ENCODE measurements around the gene OR4C45.
"Not testable (repeated sequence)": the region's sequence is repeated elsewhere in the genome, so short reads cannot be mapped to it uniquely, and the experiment has no call there.

OR4C45 gene

DNA sequence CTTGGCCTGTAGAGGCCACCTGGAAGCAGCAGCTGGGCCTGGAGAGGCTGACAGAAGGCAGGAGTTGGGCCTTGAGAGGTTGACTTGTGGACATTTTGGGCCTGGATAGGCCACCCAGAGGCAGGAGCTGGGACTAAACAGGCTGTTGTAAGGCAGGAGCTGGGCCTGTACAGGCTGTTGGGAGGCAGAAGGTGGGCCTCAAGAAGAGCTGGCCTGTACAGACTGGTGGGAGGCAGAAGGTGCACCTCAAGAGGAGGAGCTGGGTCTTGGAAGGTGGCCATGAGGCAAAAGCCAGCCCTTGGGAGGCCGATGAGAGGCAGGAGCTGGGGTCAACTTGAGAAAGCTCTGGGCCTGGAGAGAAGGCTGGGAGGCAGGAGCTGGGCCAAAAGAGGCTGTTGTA lies 45.3 kb downstream of the OR4C45 start:
- intact Hi-C loops (cut with micrococcal nuclease), result no loop called here
- Mint-ChIP-seq H3K36me3 (ENCODE audit: low read depth) (no peaks in the 10 kb centered on the region), H3K27ac (no peak overlapping the region), H3K4me1 (ENCODE audit: low read depth) (no peaks in the 10 kb centered on the region), H3K9me3 (peaks cover 65% of the 10 kb centered on the region), H3K4me3 (no peak overlapping the region), H3K27me3 (no peaks in the 10 kb centered on the region)

DNA sequence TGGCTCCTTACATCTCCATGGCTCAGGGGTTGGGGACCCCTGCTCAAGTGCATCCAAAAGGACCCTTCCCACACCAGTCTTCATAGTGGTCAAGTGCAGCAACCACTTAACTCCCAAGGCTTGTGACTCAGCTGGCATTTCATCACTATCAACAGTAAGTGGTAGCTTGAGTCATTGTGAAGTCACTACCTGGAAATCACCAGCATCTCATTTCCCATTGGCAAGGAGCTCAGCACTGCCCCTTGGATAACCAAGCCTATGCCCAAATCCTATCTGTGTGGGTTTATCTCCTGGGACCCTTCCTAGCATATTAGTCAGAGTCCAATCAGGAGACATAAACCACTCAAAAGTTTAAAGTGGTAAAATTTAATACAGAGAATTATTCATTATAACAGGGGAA lies 46.3 kb downstream of the OR4C45 start:
- H3K9me3 Mint-ChIP-seq, result peaks cover 65% of the 10 kb centered on the region
- H3K27me3 Mint-ChIP-seq; H3K4me3 Mint-ChIP-seq; H3K27ac Mint-ChIP-seq; H3K36me3 Mint-ChIP-seq (ENCODE audit: low read depth); H3K4me1 Mint-ChIP-seq (ENCODE audit: low read depth); intact Hi-C loops (cut with micrococcal nuclease): not testable (repeated sequence)

DNA sequence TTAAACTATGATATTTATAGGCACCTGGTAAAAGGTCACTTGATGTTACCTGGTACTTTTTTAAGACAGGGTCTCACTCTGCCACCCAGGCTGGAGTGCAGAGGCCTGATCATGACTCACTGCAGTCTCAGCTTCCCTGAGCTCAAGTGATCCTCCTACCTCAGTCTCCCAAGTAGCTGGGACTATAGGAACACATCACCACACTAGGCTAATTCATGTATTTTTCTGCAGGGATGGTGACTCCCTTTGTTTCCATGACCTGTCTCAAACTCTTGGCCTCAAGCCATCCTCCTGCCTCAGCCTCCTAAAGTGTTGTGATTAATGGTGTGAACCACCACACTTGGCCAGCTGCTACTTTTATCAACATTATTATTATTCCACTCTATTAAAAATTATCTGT lies 47.6 kb downstream of the OR4C45 start:
- no peak overlapping the region for H3K4me3 Mint-ChIP-seq
- H3K27ac Mint-ChIP-seq, result no peak overlapping the region
- H3K4me1 Mint-ChIP-seq (ENCODE audit: low read depth), result no peaks in the 10 kb centered on the region
- intact Hi-C loops (cut with micrococcal nuclease), result no loop called here
- no peaks in the 10 kb centered on the region for H3K27me3 Mint-ChIP-seq
- no peaks in the 10 kb centered on the region for H3K36me3 Mint-ChIP-seq (ENCODE audit: low read depth)
- peaks cover 63% of the 10 kb centered on the region for H3K9me3 Mint-ChIP-seq
